RWPE2 (cell line): ENCODE results near the gene CDK5RAP2.

Experiments
- ATAC-seq: fragments of 200-7000 bp; cut with Tn5 transposase; 3 replicates; pipeline ENCODE4 v1.9.1; 2021; ENCODE audit warnings: low read depth
- DNase-seq: peaks from one replicate; pipeline ENCODE4 v3.0.0-alpha.2; 2020; ENCODE audit warnings: low spot score
- H3K27ac ChIP-seq: fragments of 450-650 bp; 2 replicates; pipeline ENCODE4 v1.5.1; 2017; ENCODE audit warnings: mild to moderate bottlenecking; ENCODE audit not compliant: poor library complexity, severe bottlenecking
- H3K27me3 ChIP-seq: fragments of 250-450 bp; sonication (Bioruptor Pico); 2 replicates; pipeline ENCODE4 v1.5.1; 2021; ENCODE audit warnings: mild to moderate bottlenecking, moderate library complexity; ENCODE audit not compliant: insufficient read depth, poor library complexity, severe bottlenecking
- H3K36me3 ChIP-seq: fragments of 250-450 bp; sonication (Bioruptor Pico); 2 replicates; pipeline ENCODE4 v1.5.1; 2020; ENCODE audit warnings: low read depth, mild to moderate bottlenecking, moderate library complexity
- H3K4me1 ChIP-seq: fragments of 250-450 bp; sonication (Bioruptor Pico); 2 replicates; pipeline ENCODE4 v1.5.1; 2021; ENCODE audit warnings: mild to moderate bottlenecking, moderate library complexity; ENCODE audit not compliant: insufficient read depth, poor library complexity, severe bottlenecking
- H3K4me3 ChIP-seq: fragments of 250-450 bp; sonication (Bioruptor Pico); 2 replicates; pipeline ENCODE4 v1.5.1; 2021; ENCODE audit warnings: mild to moderate bottlenecking, moderate library complexity; ENCODE audit not compliant: severe bottlenecking
- H3K9me3 ChIP-seq: fragments of 250-450 bp; sonication (Bioruptor Pico); 2 replicates; pipeline ENCODE4 v1.5.1; 2021; ENCODE audit warnings: mild to moderate bottlenecking, moderate library complexity; ENCODE audit not compliant: severe bottlenecking
- TF ChIP-seq, protein P1 (sequence below): fragments of 450-650 bp; IDR thresholded peaks from one replicate; pipeline ENCODE4 v1.5.1; 2017; ENCODE audit warnings: mild to moderate bottlenecking, moderate library complexity; ENCODE audit not compliant: poor library complexity, severe bottlenecking

The CDK5RAP2 gene

DNA sequence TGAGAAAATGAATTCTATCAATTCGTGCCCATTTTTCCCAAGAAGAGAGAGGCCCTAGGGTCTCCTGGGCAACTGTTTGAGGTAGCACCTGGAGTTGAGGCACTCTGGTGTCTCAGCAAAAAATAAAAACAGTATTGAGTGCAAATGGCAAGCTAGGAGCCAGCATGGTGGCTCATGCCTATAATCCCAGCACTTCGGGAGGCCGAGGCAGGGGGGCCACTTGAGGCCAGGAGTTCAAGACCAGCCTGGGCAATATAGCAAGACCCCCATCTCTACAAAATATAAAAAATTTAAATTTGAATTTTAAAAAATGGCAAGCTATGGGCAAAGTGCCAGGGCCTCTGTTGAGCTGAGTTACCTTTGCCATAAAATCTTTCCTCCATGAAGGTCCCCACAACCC, 136.0 kb downstream of the CDK5RAP2 start:
- Histone ChIP-seq H3K4me1 (no peaks in the 10 kb centered on the region), H3K36me3 (peaks cover 50% of the 10 kb centered on the region), H3K27ac (no peak overlapping the region), H3K9me3 (no peaks in the 10 kb centered on the region), H3K27me3 (no peaks in the 10 kb centered on the region), H3K4me3 (no peak overlapping the region)
- ATAC-seq (no peak), DNase-seq (no peak)
- TF ChIP-seq, protein P1, sequence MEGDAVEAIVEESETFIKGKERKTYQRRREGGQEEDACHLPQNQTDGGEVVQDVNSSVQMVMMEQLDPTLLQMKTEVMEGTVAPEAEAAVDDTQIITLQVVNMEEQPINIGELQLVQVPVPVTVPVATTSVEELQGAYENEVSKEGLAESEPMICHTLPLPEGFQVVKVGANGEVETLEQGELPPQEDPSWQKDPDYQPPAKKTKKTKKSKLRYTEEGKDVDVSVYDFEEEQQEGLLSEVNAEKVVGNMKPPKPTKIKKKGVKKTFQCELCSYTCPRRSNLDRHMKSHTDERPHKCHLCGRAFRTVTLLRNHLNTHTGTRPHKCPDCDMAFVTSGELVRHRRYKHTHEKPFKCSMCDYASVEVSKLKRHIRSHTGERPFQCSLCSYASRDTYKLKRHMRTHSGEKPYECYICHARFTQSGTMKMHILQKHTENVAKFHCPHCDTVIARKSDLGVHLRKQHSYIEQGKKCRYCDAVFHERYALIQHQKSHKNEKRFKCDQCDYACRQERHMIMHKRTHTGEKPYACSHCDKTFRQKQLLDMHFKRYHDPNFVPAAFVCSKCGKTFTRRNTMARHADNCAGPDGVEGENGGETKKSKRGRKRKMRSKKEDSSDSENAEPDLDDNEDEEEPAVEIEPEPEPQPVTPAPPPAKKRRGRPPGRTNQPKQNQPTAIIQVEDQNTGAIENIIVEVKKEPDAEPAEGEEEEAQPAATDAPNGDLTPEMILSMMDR: no peak

DNA sequence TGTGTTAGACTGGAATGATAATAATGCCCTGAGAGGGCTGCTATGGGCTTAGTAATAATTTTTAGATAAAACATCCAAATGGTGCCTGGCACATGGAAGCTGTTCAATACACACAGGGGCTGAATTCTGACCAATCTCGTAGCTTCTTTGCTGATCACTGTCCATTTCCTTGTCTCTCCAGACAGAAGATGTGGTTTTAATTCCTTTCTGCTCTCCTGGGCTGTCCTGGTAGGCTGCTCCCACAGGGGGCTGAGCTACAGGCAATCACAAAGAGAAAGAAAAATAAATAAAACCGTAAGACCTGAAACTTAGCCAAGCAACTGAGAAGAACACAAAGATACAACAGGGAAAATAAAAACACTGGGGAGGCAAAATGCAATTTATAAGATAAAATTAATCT, 136.5 kb downstream of the CDK5RAP2 start:
- DNase-seq (no peak), ATAC-seq (no peak)
- TF ChIP-seq, protein P1: no peak
- Histone ChIP-seq H3K4me3 (no peak overlapping the region), H3K27me3 (no peaks in the 10 kb centered on the region), H3K9me3 (no peaks in the 10 kb centered on the region), H3K36me3 (peaks cover 55% of the 10 kb centered on the region), H3K4me1 (no peaks in the 10 kb centered on the region), H3K27ac (no peak overlapping the region)

DNA sequence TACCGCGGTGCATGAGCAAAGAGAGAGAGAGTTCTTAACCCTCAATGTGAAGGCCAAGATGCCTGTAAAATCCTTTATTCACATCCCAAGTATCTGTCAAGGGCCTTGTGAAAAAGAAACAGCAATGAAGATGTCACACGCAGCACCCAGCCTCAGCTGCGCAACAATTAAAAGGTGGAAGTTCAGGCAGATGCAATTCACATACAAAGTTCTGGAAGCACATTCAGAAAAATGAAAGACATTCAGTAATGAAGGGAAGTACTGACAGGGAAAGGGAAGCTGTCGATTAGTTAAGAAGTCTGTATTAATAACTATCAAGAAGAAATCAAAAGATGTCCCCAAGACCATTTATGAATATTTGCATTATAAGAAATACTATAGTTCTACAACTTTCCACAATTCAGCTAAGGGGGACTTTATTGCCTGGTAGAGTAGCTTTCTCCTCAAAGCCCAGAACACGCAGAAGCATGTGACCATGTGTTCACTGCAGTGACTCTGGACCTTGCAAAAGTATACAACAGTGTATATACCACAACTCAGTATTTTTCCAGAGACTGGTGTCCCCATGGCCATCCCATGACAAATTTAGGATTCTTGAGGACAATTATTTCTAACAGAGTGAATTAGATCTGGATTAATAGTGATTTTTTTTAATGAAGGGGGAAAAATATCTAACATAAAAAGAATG, 137.5 kb downstream of the CDK5RAP2 start:
- H3K36me3 ChIP-seq: peaks cover 66% of the 10 kb centered on the region
- ATAC-seq (no peak), DNase-seq (no peak)
- TF ChIP-seq, protein P1: no peak
- H3K4me1 ChIP-seq: no peaks in the 10 kb centered on the region
- no peak overlapping the region for H3K4me3 ChIP-seq
- no peaks in the 10 kb centered on the region for H3K9me3 ChIP-seq
- H3K27ac ChIP-seq: no peak overlapping the region
- no peaks in the 10 kb centered on the region for H3K27me3 ChIP-seq

DNA sequence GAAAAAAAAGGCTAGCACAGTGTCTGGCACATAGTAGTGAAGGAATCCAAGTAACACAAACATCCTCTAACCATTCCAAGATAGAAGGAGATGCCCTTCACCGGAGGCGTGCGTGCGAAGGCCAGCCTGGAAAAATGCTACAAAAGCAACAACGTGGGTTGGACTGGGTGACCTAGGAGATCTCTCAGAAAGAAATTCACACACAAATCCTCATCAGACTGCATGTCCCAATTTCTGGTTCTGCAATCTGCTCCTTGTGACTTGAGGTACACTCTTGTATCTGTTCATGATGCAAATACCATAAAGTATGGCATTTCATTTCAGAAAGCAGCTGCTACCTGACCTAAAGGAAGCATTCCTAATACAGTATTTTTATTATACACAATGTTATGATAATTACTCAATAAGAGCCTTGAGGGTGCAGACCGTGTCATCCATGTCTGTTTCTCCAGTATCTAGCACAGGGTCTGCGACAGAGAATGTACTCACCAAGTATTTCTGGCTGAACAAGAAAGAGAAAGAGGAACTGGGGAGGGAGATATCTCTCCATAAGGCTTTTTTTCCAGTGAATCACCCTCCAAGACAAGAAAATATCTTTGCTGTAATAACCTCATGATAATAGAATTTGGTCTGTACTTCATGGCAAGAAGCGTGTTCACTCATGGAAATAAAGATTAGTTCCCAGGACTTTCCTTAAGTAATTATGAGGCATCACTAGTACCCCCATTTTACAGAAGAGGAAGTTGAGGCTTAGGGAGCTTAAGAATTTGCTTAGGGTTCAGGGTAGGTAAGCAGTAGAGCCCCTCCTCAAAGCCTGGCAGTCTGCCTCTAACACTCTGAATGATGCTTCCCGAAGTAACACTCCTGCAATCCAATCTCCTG, 138.3 kb downstream of the CDK5RAP2 start:
- no peak overlapping the region for H3K27ac ChIP-seq
- no peak overlapping the region for H3K4me3 ChIP-seq
- DNase-seq (no peak), ATAC-seq (no peak)
- no peaks in the 10 kb centered on the region for H3K27me3 ChIP-seq
- H3K36me3 ChIP-seq: peaks cover 66% of the 10 kb centered on the region
- H3K9me3 ChIP-seq: no peaks in the 10 kb centered on the region
- no peaks in the 10 kb centered on the region for H3K4me1 ChIP-seq
- TF ChIP-seq, protein P1: no peak
